Activated CD8-positive, alpha-beta T cell treated with anti-CD3 and anti-CD28 coated beads, Interleukin-2, amount 10 ng/mL, durations not matched to agents 7 days and 5 days (primary cell): Measurements from ENCODE around the gene TNRC6C. TPM values are rescaled to one million over a fixed set of nuclear protein-coding genes. Genes with fewer than 3 reads are reported as not detected.
"Not testable (repeated sequence)": the region's sequence is repeated elsewhere in the genome, so short reads cannot be mapped to it uniquely, and the experiment has no call there.

Experiments
- ATAC-seq: fragments of 150-1000 bp; cut with Tn5 transposase; one replicate; pipeline ENCODE4 v1.10.0; 2021; ENCODE audit warnings: moderate library complexity
- CTCF ChIA-PET: fragments of 350-600 bp; sonication (Branson Sonifier 250); formaldehyde crosslinking; loops from one replicate; lab custom pipeline; 2021; ENCODE audit warnings: antibody characterized with exemption; lab: Charles Lee
- POLR2A ChIA-PET: fragments of 350-600 bp; sonication (Branson Sonifier 250); formaldehyde crosslinking; loops from one replicate; lab custom pipeline; 2021; ENCODE audit warnings: antibody characterized with exemption; lab: Charles Lee
- DNase-seq: peaks from one replicate; pipeline ENCODE4 v3.0.0-alpha.2; 2020
- H3K27ac Mint-ChIP-seq: one replicate; pipeline ENCODE4 v1.8.0; 2021; ENCODE audit warnings: mild to moderate bottlenecking, mixed read lengths
- H3K27me3 Mint-ChIP-seq: one replicate; pipeline ENCODE4 v1.8.0; 2021; ENCODE audit warnings: low read depth, mixed read lengths
- H3K36me3 Mint-ChIP-seq: one replicate; pipeline ENCODE4 v1.8.0; 2021; ENCODE audit warnings: low read depth, mixed read lengths
- H3K4me1 Mint-ChIP-seq: one replicate; pipeline ENCODE4 v1.8.0; 2021; ENCODE audit warnings: low read depth, mixed read lengths
- H3K4me3 Mint-ChIP-seq: one replicate; pipeline ENCODE4 v1.8.0; 2021; ENCODE audit warnings: mild to moderate bottlenecking, mixed read lengths
- H3K9me3 Mint-ChIP-seq: one replicate; pipeline ENCODE4 v1.8.0; 2022; ENCODE audit warnings: mixed read lengths; ENCODE audit not compliant: insufficient read depth
- total RNA-seq, 2 experiments: library from RNA; stranded (reverse); gene quantifications; one replicate each; pipeline ENCODE4 v1.2.3, GENCODE V29; 2021

Gene TNRC6C
- total RNA-seq, 2 experiments from 2014 or later = 33.3 to 36.2 TPM

- H3K27ac Mint-ChIP-seq, H3K4me3 Mint-ChIP-seq, CTCF ChIA-PET, H3K9me3 Mint-ChIP-seq, ATAC-seq, H3K36me3 Mint-ChIP-seq, H3K4me1 Mint-ChIP-seq, DNase-seq: not testable (repeated sequence)
- POLR2A ChIA-PET = interaction anchor here (1.0 kb wide), 1 partner anchor 22 kb away, joined by 3 read pairs; no protein-coding TSS in a partner anchor
- peaks cover 19% of the 10 kb centered on the region for H3K27me3 Mint-ChIP-seq
Measured at GRCh38 chr17:77935744-77936143, 22.8 kb upstream of the TNRC6C start.

GRCh38 chr17:77936881-77937280 lies 21.6 kb upstream of the TNRC6C start:
- no peak overlapping the region for H3K4me3 Mint-ChIP-seq
- peaks cover 7% of the 10 kb centered on the region for H3K4me1 Mint-ChIP-seq
- no peak for DNase-seq

GRCh38 chr17:77941004-77941403 lies 17.5 kb upstream of the TNRC6C start:
- Mint-ChIP-seq H3K27ac (no peak overlapping the region), H3K4me3 (no peak overlapping the region), H3K9me3 (no peaks in the 10 kb centered on the region), H3K36me3 (no peaks in the 10 kb centered on the region), H3K27me3 (peaks cover 7% of the 10 kb centered on the region), H3K4me1 (no peaks in the 10 kb centered on the region)
- ChIA-PET CTCF (no interaction called here), POLR2A (interaction anchor here (1.7 kb wide), 1 partner anchor 17 kb away, joined by 3 read pairs; the partner anchor contains the start of gene TNRC6C)
- DNase-seq (no peak), ATAC-seq (no peak)

More at GRCh38 chr17:77936881-77937280, 21.6 kb upstream of the TNRC6C start:
- ATAC-seq = no peak
- ChIA-PET CTCF (interaction anchor here (1.9 kb wide), 1 partner anchor 21 kb away, joined by 5 read pairs; the partner anchor contains the start of gene TNRC6C), POLR2A (no interaction called here)
- peaks cover 19% of the 10 kb centered on the region for H3K27me3 Mint-ChIP-seq
- H3K9me3 Mint-ChIP-seq = no peaks in the 10 kb centered on the region
- no peak overlapping the region for H3K27ac Mint-ChIP-seq
- no peaks in the 10 kb centered on the region for H3K36me3 Mint-ChIP-seq

GRCh38 chr17:77942112-77942988 lies 16.2 kb upstream of the TNRC6C start:
- H3K4me3 Mint-ChIP-seq = no peak overlapping the region
- ChIA-PET POLR2A (interaction anchor here (1.7 kb wide), 1 partner anchor 16 kb away, joined by 3 read pairs; the partner anchor contains the start of gene TNRC6C), CTCF (no interaction called here)
- no peaks in the 10 kb centered on the region for H3K4me1 Mint-ChIP-seq
- no peaks in the 10 kb centered on the region for H3K9me3 Mint-ChIP-seq
- H3K27ac Mint-ChIP-seq = no peak overlapping the region
- no peaks in the 10 kb centered on the region for H3K36me3 Mint-ChIP-seq
- no peak for DNase-seq
- H3K27me3 Mint-ChIP-seq = peaks cover 7% of the 10 kb centered on the region
- no peak for ATAC-seq

- no peaks in the 10 kb centered on the region for H3K36me3 Mint-ChIP-seq
- no peak overlapping the region for H3K27ac Mint-ChIP-seq
- H3K4me1 Mint-ChIP-seq = no peaks in the 10 kb centered on the region
- peaks cover 13% of the 10 kb centered on the region for H3K27me3 Mint-ChIP-seq
- H3K4me3 Mint-ChIP-seq = no peak overlapping the region
- no peak for DNase-seq
- no peak for ATAC-seq
- POLR2A ChIA-PET = interaction anchor here (2.4 kb wide), 1 partner anchor 14 kb away, joined by 8 read pairs; the partner anchor contains the start of gene TNRC6C
- H3K9me3 Mint-ChIP-seq = no peaks in the 10 kb centered on the region
- CTCF ChIA-PET = no interaction called here
Measured at GRCh38 chr17:77943971-77944370, 14.5 kb upstream of the TNRC6C start.

- no peaks in the 10 kb centered on the region for H3K4me1 Mint-ChIP-seq
- no peaks in the 10 kb centered on the region for H3K36me3 Mint-ChIP-seq
- POLR2A ChIA-PET = interaction anchor here (2.4 kb wide), 1 partner anchor 13 kb away, joined by 8 read pairs; the partner anchor contains the start of gene TNRC6C
- no peak for DNase-seq
- H3K27ac Mint-ChIP-seq = no peak overlapping the region
- no peaks in the 10 kb centered on the region for H3K9me3 Mint-ChIP-seq
- no peak for ATAC-seq
- no peak overlapping the region for H3K4me3 Mint-ChIP-seq
- peaks cover 18% of the 10 kb centered on the region for H3K27me3 Mint-ChIP-seq
- CTCF ChIA-PET = no interaction called here
Measured at GRCh38 chr17:77944390-77945222, 13.9 kb upstream of the TNRC6C start.

- ChIA-PET POLR2A (interaction anchor here (1.6 kb wide), 1 partner anchor 11 kb away, joined by 5 read pairs; the partner anchor contains the start of gene TNRC6C), CTCF (no interaction called here)
- Mint-ChIP-seq H3K4me1 (peaks cover 1% of the 10 kb centered on the region), H3K27me3 (peaks cover 30% of the 10 kb centered on the region), H3K27ac (no peak overlapping the region), H3K9me3 (no peaks in the 10 kb centered on the region), H3K4me3 (no peak overlapping the region), H3K36me3 (no peaks in the 10 kb centered on the region)
- no peak for DNase-seq
- ATAC-seq = no peak
Measured at GRCh38 chr17:77946900-77947645, 11.4 kb upstream of the TNRC6C start.

GRCh38 chr17:77948690-77949114 lies 9.8 kb upstream of the TNRC6C start:
- ChIA-PET CTCF (no interaction called here), POLR2A (interaction anchor here (1.6 kb wide), 1 partner anchor 9 kb away, joined by 5 read pairs; the partner anchor contains the start of gene TNRC6C)
- Mint-ChIP-seq H3K9me3 (no peaks in the 10 kb centered on the region), H3K4me1 (peaks cover 13% of the 10 kb centered on the region), H3K36me3 (no peaks in the 10 kb centered on the region), H3K4me3 (no peak overlapping the region), H3K27me3 (peaks cover 44% of the 10 kb centered on the region), H3K27ac (no peak overlapping the region)
- no peak for DNase-seq
- no peak for ATAC-seq

- ATAC-seq = no peak
- no peaks in the 10 kb centered on the region for H3K9me3 Mint-ChIP-seq
- POLR2A ChIA-PET = no interaction called here
- CTCF ChIA-PET = no interaction called here
- no peak overlapping the region for H3K27ac Mint-ChIP-seq
- peaks cover 13% of the 10 kb centered on the region for H3K4me1 Mint-ChIP-seq
- no peak for DNase-seq
- H3K36me3 Mint-ChIP-seq = no peaks in the 10 kb centered on the region
- H3K27me3 Mint-ChIP-seq = peaks cover 58% of the 10 kb centered on the region
- H3K4me3 Mint-ChIP-seq = no peak overlapping the region
Measured at GRCh38 chr17:77951123-77951522, 7.4 kb upstream of the TNRC6C start.

GRCh38 chr17:77952368-77952767 lies 6.1 kb upstream of the TNRC6C start:
- Mint-ChIP-seq H3K36me3 (no peaks in the 10 kb centered on the region), H3K9me3 (no peaks in the 10 kb centered on the region), H3K27ac (no peak overlapping the region), H3K4me1 (peaks cover 21% of the 10 kb centered on the region), H3K27me3 (peaks cover 63% of the 10 kb centered on the region), H3K4me3 (no peak overlapping the region)
- ChIA-PET POLR2A (no interaction called here), CTCF (no interaction called here)
- ATAC-seq = no peak
- DNase-seq = no peak
